Skeletal muscle satellite cell (primary cell): ENCODE measurements around the gene MMEL1.
A peak's percentile ranks its signal among the peaks of the same experiment; 100 is the strongest.

Experiments
- H3K27me3 ChIP-seq: 2 replicates; pipeline ENCODE4 v1.7.0; 2013; ENCODE audit warnings: low read length; ENCODE audit not compliant: control insufficient read depth, insufficient read depth
- H3K36me3 ChIP-seq: 2 replicates; pipeline ENCODE4 v1.7.0; 2013; ENCODE audit warnings: mild to moderate bottlenecking, control low read depth, low read length; ENCODE audit not compliant: insufficient read depth
- H3K4me1 ChIP-seq: 2 replicates; pipeline ENCODE4 v1.7.0; 2013; ENCODE audit warnings: low read length; ENCODE audit not compliant: control insufficient read depth, insufficient read depth
- H3K4me2 ChIP-seq: 2 replicates; pipeline ENCODE4 v1.7.0; 2013; ENCODE audit warnings: mild to moderate bottlenecking, low read length
- H3K4me3 ChIP-seq: 2 replicates; pipeline ENCODE4 v1.7.0; 2013; ENCODE audit warnings: low read length
- H3K9ac ChIP-seq: 2 replicates; pipeline ENCODE4 v1.7.0; 2013; ENCODE audit warnings: mild to moderate bottlenecking, low read depth, low read length, moderate library complexity
- H3K9me3 ChIP-seq: replicated peaks from 2 replicates; pipeline ENCODE4 v1.7.0; 2013; ENCODE audit warnings: mild to moderate bottlenecking, control low read depth, low read length

The MMEL1 gene

DNA sequence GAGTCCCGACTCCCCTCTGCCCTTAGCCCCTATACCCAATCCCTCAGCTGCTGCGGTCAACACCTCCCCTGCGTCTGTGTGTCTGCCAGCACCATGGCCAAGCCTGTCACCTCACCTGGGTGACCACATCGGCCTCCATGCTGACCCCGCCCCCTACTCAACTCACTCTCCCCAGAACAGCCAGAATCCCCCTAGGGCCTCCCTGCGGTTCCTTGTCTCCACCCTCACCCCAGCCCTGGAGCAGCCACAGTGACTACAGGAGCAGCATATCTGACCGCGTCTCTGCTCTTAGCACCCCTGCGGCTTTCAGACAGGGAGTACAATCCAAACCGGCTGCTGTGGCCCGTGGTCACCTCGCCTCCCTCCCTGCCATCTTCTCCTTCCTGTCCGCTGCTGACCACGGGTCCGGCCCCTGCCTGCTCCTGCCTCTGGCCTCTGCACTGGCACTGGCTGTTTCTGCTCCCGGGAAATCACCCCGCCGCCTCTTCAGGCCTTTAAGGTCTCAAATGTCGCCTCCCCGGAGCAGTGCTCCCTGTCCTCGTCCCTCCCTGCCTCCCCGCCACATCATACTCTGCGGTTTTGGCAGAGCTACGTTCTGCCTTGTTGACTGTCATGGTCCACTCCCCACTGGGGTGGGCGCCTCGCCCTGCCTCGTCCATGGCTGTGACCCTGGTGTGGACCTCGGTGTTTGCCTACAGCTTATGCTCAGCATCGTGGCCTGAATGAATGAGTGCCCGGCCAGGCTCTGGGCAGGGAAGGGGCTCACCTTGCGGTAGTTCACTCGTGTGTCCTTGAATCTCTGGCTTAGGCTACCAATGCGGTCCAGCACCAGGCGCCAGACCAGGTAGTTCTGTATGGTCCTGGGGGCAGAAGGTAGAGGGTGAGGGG is 35.1 kb downstream of the MMEL1 start:
- H3K4me2 ChIP-seq = no peak overlapping the region

GRCh38 chr1:2596530-2597333 is 36.1 kb downstream of the MMEL1 start:
- Histone ChIP-seq H3K27me3 (no peaks in the 10 kb centered on the region), H3K9me3 (no peaks in the 10 kb centered on the region), H3K36me3 (no peaks in the 10 kb centered on the region), H3K4me1 (peaks cover 8% of the 10 kb centered on the region), H3K4me2 (no peak overlapping the region), H3K9ac (no peak overlapping the region), H3K4me3 (no peak overlapping the region)

More for the DNA sequence above, 35.1 kb downstream of the MMEL1 start:
- no peaks in the 10 kb centered on the region for H3K36me3 ChIP-seq
- H3K9me3 ChIP-seq = no peaks in the 10 kb centered on the region
- peaks cover 8% of the 10 kb centered on the region for H3K4me1 ChIP-seq
- peaks cover 4% of the 10 kb centered on the region for H3K27me3 ChIP-seq
- H3K9ac ChIP-seq = no peak overlapping the region
- H3K4me3 ChIP-seq = no peak overlapping the region

GRCh38 chr1:2595812-2596529 is 36.8 kb downstream of the MMEL1 start:
- Histone ChIP-seq H3K4me1 (peaks cover 8% of the 10 kb centered on the region), H3K9ac (no peak overlapping the region), H3K36me3 (no peaks in the 10 kb centered on the region), H3K4me3 (no peak overlapping the region), H3K4me2 (no peak overlapping the region), H3K27me3 (no peaks in the 10 kb centered on the region), H3K9me3 (no peaks in the 10 kb centered on the region)

DNA sequence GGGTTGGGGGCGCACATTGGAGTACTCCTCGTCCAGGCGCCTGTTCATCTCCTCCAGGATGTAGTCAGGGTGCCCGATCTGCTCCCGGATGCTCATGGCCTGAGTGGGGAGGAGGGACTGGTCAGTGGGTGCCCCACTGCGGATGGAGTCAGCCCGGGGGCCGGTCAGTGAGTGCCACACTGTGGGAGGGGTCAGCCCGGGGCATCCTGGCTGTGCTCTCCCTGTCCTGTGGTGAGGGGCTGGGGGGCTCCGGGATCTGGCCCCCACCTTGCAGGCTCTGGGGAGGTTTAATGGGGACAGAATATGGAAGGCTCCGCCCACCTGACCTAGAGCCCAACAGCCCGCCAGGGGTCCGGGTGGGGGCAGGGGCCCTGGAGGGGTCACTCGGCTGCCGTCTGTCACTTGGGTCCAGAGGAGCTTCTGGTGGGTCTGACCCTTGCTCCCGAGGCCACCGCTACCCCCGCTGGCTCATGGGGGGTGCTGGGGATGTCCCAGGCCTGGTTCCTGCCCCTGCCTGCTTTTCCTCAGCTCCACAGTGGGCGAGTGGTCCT is 37.5 kb downstream of the MMEL1 start:
- Histone ChIP-seq H3K9ac (no peak overlapping the region), H3K36me3 (no peaks in the 10 kb centered on the region)

DNA sequence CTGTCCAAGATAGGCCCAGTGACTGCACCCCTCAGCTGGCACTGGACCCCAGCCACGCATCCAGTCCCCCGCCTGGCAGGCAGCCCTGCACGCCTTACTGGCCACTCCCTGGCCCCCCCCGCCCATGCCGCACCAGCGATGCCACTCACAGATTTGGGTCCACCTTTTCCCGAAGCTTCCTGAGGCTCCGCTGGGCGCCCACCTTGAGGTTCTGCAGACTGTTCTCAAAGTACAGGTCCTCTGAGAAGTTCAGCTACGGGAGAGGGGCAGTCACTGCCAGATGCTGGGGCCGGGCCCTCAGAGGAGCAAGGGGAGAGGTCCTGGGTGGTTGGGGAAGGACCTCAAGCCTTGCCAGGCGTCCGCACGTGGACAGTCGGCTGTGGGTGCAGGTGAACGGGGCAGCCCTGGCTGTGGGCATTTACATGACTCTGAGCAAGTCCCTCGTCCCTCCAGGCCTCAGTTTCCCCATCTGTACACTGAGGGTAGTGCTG is 38.1 kb downstream of the MMEL1 start:
- Histone ChIP-seq H3K4me1 (peaks cover 8% of the 10 kb centered on the region), H3K36me3 (peaks cover 4% of the 10 kb centered on the region), H3K9me3 (no peaks in the 10 kb centered on the region), H3K4me2 (peak overlapping the region; percentile 82), H3K4me3 (no peak overlapping the region), H3K9ac (no peak overlapping the region), H3K27me3 (no peaks in the 10 kb centered on the region)

More for the DNA sequence above, 37.5 kb downstream of the MMEL1 start:
- H3K4me3 ChIP-seq = no peak overlapping the region
- no peaks in the 10 kb centered on the region for H3K27me3 ChIP-seq
- peaks cover 8% of the 10 kb centered on the region for H3K4me1 ChIP-seq
- H3K4me2 ChIP-seq = no peak overlapping the region
- no peaks in the 10 kb centered on the region for H3K9me3 ChIP-seq

GRCh38 chr1:2594001-2594640 is 38.7 kb downstream of the MMEL1 start:
- H3K27me3 ChIP-seq = no peaks in the 10 kb centered on the region
- peaks cover 8% of the 10 kb centered on the region for H3K4me1 ChIP-seq
- peak overlapping the region; percentile 82 for H3K4me2 ChIP-seq
- peak overlapping the region; percentile 21 for H3K9ac ChIP-seq
- H3K36me3 ChIP-seq = peaks cover 9% of the 10 kb centered on the region
- H3K4me3 ChIP-seq = peak overlapping the region; percentile 61
- no peaks in the 10 kb centered on the region for H3K9me3 ChIP-seq

DNA sequence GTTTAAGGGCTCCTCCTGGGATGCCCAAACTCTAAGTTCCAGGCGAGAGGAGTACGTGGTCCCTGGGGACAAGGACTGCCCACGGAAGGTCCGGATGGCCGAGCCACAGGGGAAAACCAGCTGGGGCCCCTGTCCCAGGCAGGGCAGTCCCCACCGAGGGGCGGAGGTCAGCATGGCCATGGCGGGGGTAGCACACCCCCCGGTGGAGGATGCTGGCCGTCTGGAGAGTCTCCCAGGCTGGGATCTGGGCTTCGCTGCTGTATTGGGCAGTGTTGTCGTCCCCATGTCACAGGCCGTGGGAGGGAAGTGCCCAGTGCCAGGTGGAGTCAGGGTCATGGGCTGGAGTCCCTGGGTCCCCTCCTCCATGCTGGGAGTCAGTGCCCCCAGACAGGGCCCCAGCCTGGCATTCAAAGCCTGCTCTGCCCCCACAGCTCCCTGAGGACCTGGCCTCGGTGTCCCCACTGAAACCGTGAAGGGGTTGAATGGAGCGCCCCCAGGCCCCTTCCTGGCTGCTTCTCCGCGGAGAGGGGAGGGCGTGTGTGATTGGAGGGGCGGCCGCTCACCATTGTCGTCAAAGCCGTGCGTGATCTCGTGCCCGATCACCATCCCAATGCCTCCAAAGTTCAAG is 39.5 kb downstream of the MMEL1 start:
- Histone ChIP-seq H3K4me1 (peaks cover 8% of the 10 kb centered on the region), H3K36me3 (peaks cover 12% of the 10 kb centered on the region), H3K9ac (no peak overlapping the region), H3K9me3 (no peaks in the 10 kb centered on the region), H3K27me3 (no peaks in the 10 kb centered on the region), H3K4me3 (no peak overlapping the region), H3K4me2 (peak overlapping the region; percentile 82)

- Histone ChIP-seq H3K9me3 (no peaks in the 10 kb centered on the region), H3K36me3 (peaks cover 12% of the 10 kb centered on the region), H3K9ac (no peak overlapping the region), H3K4me1 (peaks cover 11% of the 10 kb centered on the region), H3K4me3 (no peak overlapping the region), H3K27me3 (no peaks in the 10 kb centered on the region), H3K4me2 (no peak overlapping the region)
Measured at GRCh38 chr1:2592672-2593071, 40.1 kb downstream of the MMEL1 start.

- Histone ChIP-seq H3K4me1 (peaks cover 14% of the 10 kb centered on the region), H3K27me3 (no peaks in the 10 kb centered on the region), H3K9ac (no peak overlapping the region), H3K36me3 (peaks cover 12% of the 10 kb centered on the region), H3K4me3 (no peak overlapping the region), H3K4me2 (no peak overlapping the region), H3K9me3 (no peaks in the 10 kb centered on the region)
Measured at GRCh38 chr1:2591581-2592261, 41.1 kb downstream of the MMEL1 start.

- H3K4me2 ChIP-seq = no peak overlapping the region
- no peaks in the 10 kb centered on the region for H3K9me3 ChIP-seq
- peaks cover 14% of the 10 kb centered on the region for H3K4me1 ChIP-seq
- no peak overlapping the region for H3K9ac ChIP-seq
- no peak overlapping the region for H3K4me3 ChIP-seq
- H3K27me3 ChIP-seq = no peaks in the 10 kb centered on the region
- peaks cover 12% of the 10 kb centered on the region for H3K36me3 ChIP-seq
Measured at GRCh38 chr1:2591233-2591580, 41.6 kb downstream of the MMEL1 start.
